ENCODE data around the gene SLC25A42.

SLC25A42 gene

GRCh38 chr19:19121371-19121770 lies 57.6 kb downstream of the SLC25A42 start:
- no peak for DNase-seq
- H3K4me1 ChIP-seq (ENCODE audit: control insufficient read depth in 1 of 2, insufficient read depth in 2 of 2, low read length in 2 of 2): no peaks in the 10 kb centered on the region
- no peak overlapping the region for H2BK120ac ChIP-seq (ENCODE audit: insufficient read depth, low read length, poor library complexity)
- H3K23ac ChIP-seq (ENCODE audit: low read length): no peak overlapping the region
- H3K18ac ChIP-seq (ENCODE audit: low read length): no peak overlapping the region
- no peak overlapping the region for H3K4me3 ChIP-seq (ENCODE audit: low read depth, low read length)
- H4K91ac ChIP-seq (ENCODE audit: low read depth, low read length): no peak overlapping the region
- no peak overlapping the region for H2BK5ac ChIP-seq (ENCODE audit: low read depth, low read length, poor library complexity)
- no peak overlapping the region for H3K9ac ChIP-seq (ENCODE audit: low read length)
- no peak overlapping the region for H4K8ac ChIP-seq (ENCODE audit: low read depth, low read length)
- H3K27me3 ChIP-seq (ENCODE audit: insufficient read depth, low read length): no peaks in the 10 kb centered on the region
- H3K36me3 ChIP-seq (ENCODE audit: control insufficient read depth in 1 of 2, insufficient read depth in 2 of 2, low read length in 2 of 2): peaks cover 4 to 5% of the 10 kb centered on the region in 2 experiments
- no peak overlapping the region for H3K4me2 ChIP-seq (ENCODE audit: low read length)
- H2BK12ac ChIP-seq (ENCODE audit: low read length): no peak overlapping the region
- peaks cover 1% of the 10 kb centered on the region for H3K9me3 ChIP-seq (ENCODE audit: insufficient read depth, low read depth, low read length)
- H2AK5ac ChIP-seq (ENCODE audit: low read length): no peak overlapping the region
- no CpG with 5 or more reads among the region's 10 CpGs for WGBS (ENCODE audit: extremely low coverage, insufficient coverage, insufficient read length)
- no peaks in the 10 kb centered on the region for H3K79me2 ChIP-seq (ENCODE audit: control insufficient read depth, insufficient read depth, low read length, poor library complexity)
- peaks cover 3% of the 10 kb centered on the region for H3K79me1 ChIP-seq (ENCODE audit: low read length)
- no peak overlapping the region for H3K27ac ChIP-seq (ENCODE audit: low read depth, low read length)
- no peak overlapping the region for H3K14ac ChIP-seq (ENCODE audit: low read length)
- H2AFZ ChIP-seq (ENCODE audit: insufficient read depth, low read length, poor library complexity): no peak overlapping the region
- no peak overlapping the region for H4K12ac ChIP-seq (ENCODE audit: low read depth, low read length)
- no peak overlapping the region for H3K4ac ChIP-seq (ENCODE audit: low read depth, low read length)

- no peak overlapping the region for H4K12ac ChIP-seq (ENCODE audit: low read depth, low read length)
- no peak for DNase-seq
- H3K27me3 ChIP-seq (ENCODE audit: insufficient read depth, low read length): no peaks in the 10 kb centered on the region
- no peak overlapping the region for H4K8ac ChIP-seq (ENCODE audit: low read depth, low read length)
- no peak overlapping the region for H3K4me3 ChIP-seq (ENCODE audit: low read depth, low read length)
- H2AFZ ChIP-seq (ENCODE audit: insufficient read depth, low read length, poor library complexity): no peak overlapping the region
- H3K9ac ChIP-seq (ENCODE audit: low read length): no peak overlapping the region
- H3K14ac ChIP-seq (ENCODE audit: low read length): no peak overlapping the region
- H3K23ac ChIP-seq (ENCODE audit: low read length): no peak overlapping the region
- no peak overlapping the region for H2BK120ac ChIP-seq (ENCODE audit: insufficient read depth, low read length, poor library complexity)
- H3K79me2 ChIP-seq (ENCODE audit: control insufficient read depth, insufficient read depth, low read length, poor library complexity): no peaks in the 10 kb centered on the region
- peaks cover 1% of the 10 kb centered on the region for H3K9me3 ChIP-seq (ENCODE audit: insufficient read depth, low read depth, low read length)
- H3K18ac ChIP-seq (ENCODE audit: low read length): no peak overlapping the region
- no peak overlapping the region for H2BK5ac ChIP-seq (ENCODE audit: low read depth, low read length, poor library complexity)
- H3K79me1 ChIP-seq (ENCODE audit: low read length): peaks cover 3% of the 10 kb centered on the region
- H2BK12ac ChIP-seq (ENCODE audit: low read length): no peak overlapping the region
- no peaks in the 10 kb centered on the region for H3K4me1 ChIP-seq (ENCODE audit: control insufficient read depth in 1 of 2, insufficient read depth in 2 of 2, low read length in 2 of 2)
- WGBS (ENCODE audit: extremely low coverage, insufficient coverage, insufficient read length): no CpG with 5 or more reads among the region's 1 CpG
- no peak overlapping the region for H3K4me2 ChIP-seq (ENCODE audit: low read length)
- no peak overlapping the region for H4K91ac ChIP-seq (ENCODE audit: low read depth, low read length)
- no peak overlapping the region for H2AK5ac ChIP-seq (ENCODE audit: low read length)
- peaks cover 5% of the 10 kb centered on the region in 2 experiments for H3K36me3 ChIP-seq (ENCODE audit: control insufficient read depth in 1 of 2, insufficient read depth in 2 of 2, low read length in 2 of 2)
- H3K4ac ChIP-seq (ENCODE audit: low read depth, low read length): no peak overlapping the region
- H3K27ac ChIP-seq (ENCODE audit: low read depth, low read length): no peak overlapping the region
These were observed 59.1 kb downstream of the SLC25A42 start for GRCh38 chr19:19122902-19123301.

- H3K4ac ChIP-seq (ENCODE audit: low read depth, low read length): no peak overlapping the region
- no peak overlapping the region for H3K4me3 ChIP-seq (ENCODE audit: low read depth, low read length)
- H3K27ac ChIP-seq (ENCODE audit: low read depth, low read length): no peak overlapping the region
- H3K14ac ChIP-seq (ENCODE audit: low read length): no peak overlapping the region
- H3K18ac ChIP-seq (ENCODE audit: low read length): no peak overlapping the region
- no peak overlapping the region for H2AFZ ChIP-seq (ENCODE audit: insufficient read depth, low read length, poor library complexity)
- no peak overlapping the region for H4K8ac ChIP-seq (ENCODE audit: low read depth, low read length)
- H3K9ac ChIP-seq (ENCODE audit: low read length): no peak overlapping the region
- peaks cover 5% of the 10 kb centered on the region in 2 experiments for H3K36me3 ChIP-seq (ENCODE audit: control insufficient read depth in 1 of 2, insufficient read depth in 2 of 2, low read length in 2 of 2)
- H3K4me2 ChIP-seq (ENCODE audit: low read length): no peak overlapping the region
- peaks cover 1% of the 10 kb centered on the region for H3K9me3 ChIP-seq (ENCODE audit: insufficient read depth, low read depth, low read length)
- H3K27me3 ChIP-seq (ENCODE audit: insufficient read depth, low read length): no peaks in the 10 kb centered on the region
- peaks cover 3% of the 10 kb centered on the region for H3K79me1 ChIP-seq (ENCODE audit: low read length)
- no peak overlapping the region for H2BK120ac ChIP-seq (ENCODE audit: insufficient read depth, low read length, poor library complexity)
- no peaks in the 10 kb centered on the region for H3K79me2 ChIP-seq (ENCODE audit: control insufficient read depth, insufficient read depth, low read length, poor library complexity)
- no peaks in the 10 kb centered on the region for H3K4me1 ChIP-seq (ENCODE audit: control insufficient read depth in 1 of 2, insufficient read depth in 2 of 2, low read length in 2 of 2)
- no peak overlapping the region for H2BK5ac ChIP-seq (ENCODE audit: low read depth, low read length, poor library complexity)
- H4K91ac ChIP-seq (ENCODE audit: low read depth, low read length): no peak overlapping the region
- no peak overlapping the region for H4K12ac ChIP-seq (ENCODE audit: low read depth, low read length)
- DNase-seq: no peak
- no peak overlapping the region for H2BK12ac ChIP-seq (ENCODE audit: low read length)
- H2AK5ac ChIP-seq (ENCODE audit: low read length): no peak overlapping the region
- H3K23ac ChIP-seq (ENCODE audit: low read length): no peak overlapping the region
These were observed 59.6 kb downstream of the SLC25A42 start for GRCh38 chr19:19123386-19123785.

- H2BK120ac ChIP-seq (ENCODE audit: insufficient read depth, low read length, poor library complexity): no peak overlapping the region
- H3K9ac ChIP-seq (ENCODE audit: low read length): no peak overlapping the region
- H3K4me2 ChIP-seq (ENCODE audit: low read length): no peak overlapping the region
- no peaks in the 10 kb centered on the region for H3K79me2 ChIP-seq (ENCODE audit: control insufficient read depth, insufficient read depth, low read length, poor library complexity)
- no peak overlapping the region for H4K8ac ChIP-seq (ENCODE audit: low read depth, low read length)
- no peak overlapping the region for H3K27ac ChIP-seq (ENCODE audit: low read depth, low read length)
- no peak overlapping the region for H2BK12ac ChIP-seq (ENCODE audit: low read length)
- no peak overlapping the region for H2AK5ac ChIP-seq (ENCODE audit: low read length)
- H3K9me3 ChIP-seq (ENCODE audit: insufficient read depth, low read depth, low read length): no peaks in the 10 kb centered on the region
- H3K4me1 ChIP-seq (ENCODE audit: control insufficient read depth in 1 of 2, insufficient read depth in 2 of 2, low read length in 2 of 2): no peaks in the 10 kb centered on the region
- DNase-seq: no peak
- H2AFZ ChIP-seq (ENCODE audit: insufficient read depth, low read length, poor library complexity): no peak overlapping the region
- H3K18ac ChIP-seq (ENCODE audit: low read length): no peak overlapping the region
- no peak overlapping the region for H3K4ac ChIP-seq (ENCODE audit: low read depth, low read length)
- no peaks in the 10 kb centered on the region for H3K27me3 ChIP-seq (ENCODE audit: insufficient read depth, low read length)
- H3K79me1 ChIP-seq (ENCODE audit: low read length): no peaks in the 10 kb centered on the region
- no peak overlapping the region for H4K91ac ChIP-seq (ENCODE audit: low read depth, low read length)
- no CpG with 5 or more reads among the region's 6 CpGs for WGBS (ENCODE audit: extremely low coverage, insufficient coverage, insufficient read length)
- no peak overlapping the region for H3K4me3 ChIP-seq (ENCODE audit: low read depth, low read length)
- no peak overlapping the region for H3K14ac ChIP-seq (ENCODE audit: low read length)
- no peak overlapping the region for H2BK5ac ChIP-seq (ENCODE audit: low read depth, low read length, poor library complexity)
- peaks cover 0 to 2% of the 10 kb centered on the region in 2 experiments for H3K36me3 ChIP-seq (ENCODE audit: control insufficient read depth in 1 of 2, insufficient read depth in 2 of 2, low read length in 2 of 2)
- H4K12ac ChIP-seq (ENCODE audit: low read depth, low read length): no peak overlapping the region
- H3K23ac ChIP-seq (ENCODE audit: low read length): no peak overlapping the region
These were observed 62.3 kb downstream of the SLC25A42 start for GRCh38 chr19:19126102-19126501.

Measured in trophoblast cell (in vitro differentiated cells and primary cell).